ENCODE data around the gene CENPM. TPM values are rescaled to one million over a fixed set of nuclear protein-coding genes. Genes with fewer than 3 reads are reported as not detected.

The CENPM gene
- polyA plus RNA-seq, 1 donor (not counting 4 experiments of a cell fraction or from before 2014, with no cell fraction given) = 4.8 TPM

- Histone ChIP-seq H2AFZ (ENCODE audit: control insufficient read depth, low read length) (no peak overlapping the region), H3K27me3 (ENCODE audit: control insufficient read depth, extremely low read depth, insufficient read depth, low read length) (no peaks in the 10 kb centered on the region), H4K20me1 (ENCODE audit: control insufficient read depth, extremely low read depth, insufficient read depth, low read length) (peaks cover 3% of the 10 kb centered on the region), H3K79me2 (ENCODE audit: control insufficient read depth, insufficient read depth, low read length) (no peaks in the 10 kb centered on the region), H3K4me2 (ENCODE audit: control insufficient read depth, extremely low read depth, insufficient read depth, low read depth, low read length) (no peak overlapping the region), H3K9me1 (ENCODE audit: control insufficient read depth, extremely low read depth, insufficient read depth, low read length) (no peaks in the 10 kb centered on the region), H3K9me3 (ENCODE audit: control insufficient read depth, low read depth, low read length) (no peaks in the 10 kb centered on the region), H3K4me3 (ENCODE audit: control insufficient read depth in 2 of 3, extremely low read depth in 1 of 3, insufficient read depth in 2 of 3, low read depth in 1 of 3, low read length in 3 of 3) (no peak overlapping the region), H3K4me1 (ENCODE audit: control insufficient read depth, extremely low read depth, insufficient read depth, low read length) (no peaks in the 10 kb centered on the region), H3K9ac (ENCODE audit: control insufficient read depth, extremely low read depth, insufficient read depth, low read length) (no peak overlapping the region), H3K27ac (ENCODE audit: control insufficient read depth, insufficient read depth, low read length) (no peak overlapping the region), H3K36me3 (ENCODE audit: control insufficient read depth in 2 of 2, extremely low read depth in 1 of 2, insufficient read depth in 2 of 2, low read length in 2 of 2) (peaks cover 59 to 66% of the 10 kb centered on the region in 2 experiments)
- FAIRE-seq = no peak
- no peak for DNase-seq (ENCODE audit: low read depth, low spot score)
- no peak for TF ChIP-seq CTCF (optimal IDR thresholded peaks at IDR 0.05 in 1 of 3, IDR thresholded peaks at IDR 0.05 in 1 of 3, conservative IDR thresholded peaks at IDR 0.05 in 1 of 3; ENCODE audit: extremely low read depth in 1 of 3, insufficient read depth in 2 of 3, low read length in 3 of 3)
- TF ChIP-seq EZH2 (IDR thresholded peaks at IDR 0.05; ENCODE audit: low read length) = no peak
- dilution Hi-C loops (cut with MboI; ENCODE audit: extremely low pct_ligation_motif_present, low sequenced_read_pairs) = no loop called here
Observed at GRCh38 chr22:41899110-41899509, 47.8 kb downstream of the CENPM start.

GRCh38 chr22:41898645-41899044, 48.3 kb downstream of the CENPM start:
- dilution Hi-C loops (cut with MboI; ENCODE audit: extremely low pct_ligation_motif_present, low sequenced_read_pairs) = no loop called here
- FAIRE-seq (no peak), DNase-seq (ENCODE audit: low read depth, low spot score) (no peak)
- Histone ChIP-seq H2AFZ (ENCODE audit: control insufficient read depth, low read length) (no peak overlapping the region), H3K9me3 (ENCODE audit: control insufficient read depth, low read depth, low read length) (no peaks in the 10 kb centered on the region), H3K27ac (ENCODE audit: control insufficient read depth, insufficient read depth, low read length) (no peak overlapping the region), H3K4me1 (ENCODE audit: control insufficient read depth, extremely low read depth, insufficient read depth, low read length) (no peaks in the 10 kb centered on the region), H3K9me1 (ENCODE audit: control insufficient read depth, extremely low read depth, insufficient read depth, low read length) (no peaks in the 10 kb centered on the region), H3K79me2 (ENCODE audit: control insufficient read depth, insufficient read depth, low read length) (no peaks in the 10 kb centered on the region), H3K27me3 (ENCODE audit: control insufficient read depth, extremely low read depth, insufficient read depth, low read length) (no peaks in the 10 kb centered on the region), H4K20me1 (ENCODE audit: control insufficient read depth, extremely low read depth, insufficient read depth, low read length) (peaks cover 3% of the 10 kb centered on the region), H3K36me3 (ENCODE audit: control insufficient read depth in 2 of 2, extremely low read depth in 1 of 2, insufficient read depth in 2 of 2, low read length in 2 of 2) (peaks cover 57 to 69% of the 10 kb centered on the region in 2 experiments), H3K4me3 (ENCODE audit: control insufficient read depth in 2 of 3, extremely low read depth in 1 of 3, insufficient read depth in 2 of 3, low read depth in 1 of 3, low read length in 3 of 3) (no peak overlapping the region), H3K4me2 (ENCODE audit: control insufficient read depth, extremely low read depth, insufficient read depth, low read depth, low read length) (no peak overlapping the region), H3K9ac (ENCODE audit: control insufficient read depth, extremely low read depth, insufficient read depth, low read length) (no peak overlapping the region)
- TF ChIP-seq CTCF (optimal IDR thresholded peaks at IDR 0.05 in 1 of 3, IDR thresholded peaks at IDR 0.05 in 1 of 3, conservative IDR thresholded peaks at IDR 0.05 in 1 of 3; ENCODE audit: extremely low read depth in 1 of 3, insufficient read depth in 2 of 3, low read length in 3 of 3) (no peak), EZH2 (IDR thresholded peaks at IDR 0.05; ENCODE audit: low read length) (no peak)
